ENCODE results near the gene CHAMP1. TPM values are rescaled to one million over a fixed set of nuclear protein-coding genes. Genes with fewer than 3 reads are reported as not detected.

Gene CHAMP1, protein sequence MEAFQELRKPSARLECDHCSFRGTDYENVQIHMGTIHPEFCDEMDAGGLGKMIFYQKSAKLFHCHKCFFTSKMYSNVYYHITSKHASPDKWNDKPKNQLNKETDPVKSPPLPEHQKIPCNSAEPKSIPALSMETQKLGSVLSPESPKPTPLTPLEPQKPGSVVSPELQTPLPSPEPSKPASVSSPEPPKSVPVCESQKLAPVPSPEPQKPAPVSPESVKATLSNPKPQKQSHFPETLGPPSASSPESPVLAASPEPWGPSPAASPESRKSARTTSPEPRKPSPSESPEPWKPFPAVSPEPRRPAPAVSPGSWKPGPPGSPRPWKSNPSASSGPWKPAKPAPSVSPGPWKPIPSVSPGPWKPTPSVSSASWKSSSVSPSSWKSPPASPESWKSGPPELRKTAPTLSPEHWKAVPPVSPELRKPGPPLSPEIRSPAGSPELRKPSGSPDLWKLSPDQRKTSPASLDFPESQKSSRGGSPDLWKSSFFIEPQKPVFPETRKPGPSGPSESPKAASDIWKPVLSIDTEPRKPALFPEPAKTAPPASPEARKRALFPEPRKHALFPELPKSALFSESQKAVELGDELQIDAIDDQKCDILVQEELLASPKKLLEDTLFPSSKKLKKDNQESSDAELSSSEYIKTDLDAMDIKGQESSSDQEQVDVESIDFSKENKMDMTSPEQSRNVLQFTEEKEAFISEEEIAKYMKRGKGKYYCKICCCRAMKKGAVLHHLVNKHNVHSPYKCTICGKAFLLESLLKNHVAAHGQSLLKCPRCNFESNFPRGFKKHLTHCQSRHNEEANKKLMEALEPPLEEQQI
- 24.0 and 35.7 TPM in 2 replicates for total RNA-seq

DNA sequence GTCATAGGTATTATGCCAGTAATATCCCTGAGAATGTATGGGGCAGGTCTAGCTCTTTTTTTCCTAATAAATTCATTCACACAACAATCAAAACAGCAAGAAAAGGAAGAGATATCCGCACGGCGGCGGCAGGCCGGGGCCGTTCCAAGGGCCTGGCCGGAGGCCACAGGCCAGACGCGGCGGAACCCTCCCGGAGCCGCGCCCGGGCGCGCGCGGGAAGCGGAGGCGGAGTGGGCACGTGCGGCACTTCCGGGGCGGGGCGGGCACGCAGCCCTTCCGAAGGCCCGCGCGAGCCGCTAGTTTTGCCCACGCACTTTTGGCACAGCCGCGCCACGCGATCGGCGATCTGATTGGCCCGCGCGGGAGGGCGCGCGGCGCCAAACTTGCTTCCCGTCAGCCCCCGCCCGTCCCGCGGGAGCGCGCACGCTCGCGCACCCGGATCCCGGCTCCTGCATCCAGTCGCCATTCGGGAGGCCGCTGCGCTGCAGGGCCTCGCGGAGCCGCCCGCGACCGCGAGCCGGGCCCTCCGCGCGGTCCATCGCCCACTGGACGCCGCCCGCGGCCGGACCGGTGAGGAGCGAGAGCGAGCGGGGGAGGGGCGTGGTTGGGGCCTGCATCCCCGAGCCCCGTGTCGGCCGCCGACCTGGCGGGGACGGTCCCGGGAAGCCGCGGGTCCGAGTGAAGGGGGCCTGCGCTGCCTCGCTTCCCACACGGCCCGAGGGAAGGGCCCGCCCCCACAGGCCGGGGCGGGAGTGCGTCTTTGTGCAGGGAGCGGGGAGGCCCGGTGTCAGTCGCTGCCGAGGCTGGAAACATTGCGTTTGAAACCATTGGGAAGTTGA, at the start of gene CHAMP1:
Gene CHAMP1 (plus strand): TSS at position 430 of the 839 bp plus-strand sequence. CDS start 9,340 bp downstream, outside the sequence.
- H3K4me3 ChIP-seq (ENCODE audit: low read depth, low read length) = peak within 1 kb of the TSS; percentile 66
- peak; percentile 77 for DNase-seq (ENCODE audit: low read depth)
- TF ChIP-seq, protein P1, sequence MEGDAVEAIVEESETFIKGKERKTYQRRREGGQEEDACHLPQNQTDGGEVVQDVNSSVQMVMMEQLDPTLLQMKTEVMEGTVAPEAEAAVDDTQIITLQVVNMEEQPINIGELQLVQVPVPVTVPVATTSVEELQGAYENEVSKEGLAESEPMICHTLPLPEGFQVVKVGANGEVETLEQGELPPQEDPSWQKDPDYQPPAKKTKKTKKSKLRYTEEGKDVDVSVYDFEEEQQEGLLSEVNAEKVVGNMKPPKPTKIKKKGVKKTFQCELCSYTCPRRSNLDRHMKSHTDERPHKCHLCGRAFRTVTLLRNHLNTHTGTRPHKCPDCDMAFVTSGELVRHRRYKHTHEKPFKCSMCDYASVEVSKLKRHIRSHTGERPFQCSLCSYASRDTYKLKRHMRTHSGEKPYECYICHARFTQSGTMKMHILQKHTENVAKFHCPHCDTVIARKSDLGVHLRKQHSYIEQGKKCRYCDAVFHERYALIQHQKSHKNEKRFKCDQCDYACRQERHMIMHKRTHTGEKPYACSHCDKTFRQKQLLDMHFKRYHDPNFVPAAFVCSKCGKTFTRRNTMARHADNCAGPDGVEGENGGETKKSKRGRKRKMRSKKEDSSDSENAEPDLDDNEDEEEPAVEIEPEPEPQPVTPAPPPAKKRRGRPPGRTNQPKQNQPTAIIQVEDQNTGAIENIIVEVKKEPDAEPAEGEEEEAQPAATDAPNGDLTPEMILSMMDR (IDR thresholded peaks at IDR 0.05; ENCODE audit: insufficient read depth, low read length, poor library complexity, severe bottlenecking) = no peak
- no peaks in the 10 kb centered on the region for H3K36me3 ChIP-seq (ENCODE audit: control insufficient read depth, insufficient read depth, low read length)
- H3K27me3 ChIP-seq (ENCODE audit: control insufficient read depth, insufficient read depth, low read length) = no peaks in the 10 kb centered on the region

DNA sequence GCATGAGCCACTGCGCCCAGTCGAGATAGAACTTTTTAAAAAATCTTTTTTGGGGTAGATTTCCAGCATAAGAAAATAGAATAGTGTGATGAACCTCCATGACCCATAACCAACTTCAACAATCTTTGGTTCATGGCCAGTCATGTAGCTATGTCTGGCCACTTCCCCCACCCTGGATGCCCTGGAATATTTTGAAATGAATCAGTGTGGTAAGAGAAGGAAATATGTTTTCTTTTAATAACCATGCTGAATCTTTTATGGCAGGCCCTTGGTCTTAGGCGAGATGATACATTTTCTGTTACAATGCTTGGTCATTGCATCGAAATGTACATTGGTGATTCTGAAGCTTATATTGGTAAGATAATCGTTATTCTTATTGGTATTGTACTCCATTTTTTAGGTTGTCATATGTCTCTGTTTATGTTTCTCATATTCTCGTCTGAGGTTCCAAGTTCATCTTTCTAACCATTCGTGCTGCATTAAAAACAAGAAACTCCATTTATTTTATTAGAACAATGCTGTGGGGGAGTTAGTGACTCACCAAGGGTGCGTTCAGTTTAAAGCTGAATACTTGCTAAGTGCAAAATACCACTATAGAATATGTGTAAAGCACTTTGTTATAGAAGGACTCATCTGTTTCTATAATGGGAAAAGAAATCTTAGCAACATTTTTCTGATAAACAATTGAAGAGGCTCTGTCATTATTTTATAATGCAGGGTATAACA, 49.3 kb upstream of the CHAMP1 start:
- TF ChIP-seq, protein P1 (IDR thresholded peaks at IDR 0.05; ENCODE audit: insufficient read depth, low read length, poor library complexity, severe bottlenecking) = no peak
- DNase-seq (ENCODE audit: low read depth) = no peak
- Histone ChIP-seq H3K27me3 (ENCODE audit: control insufficient read depth, insufficient read depth, low read length) (no peaks in the 10 kb centered on the region), H3K4me3 (ENCODE audit: low read depth, low read length) (no peak overlapping the region), H3K36me3 (ENCODE audit: control insufficient read depth, insufficient read depth, low read length) (peaks cover 2% of the 10 kb centered on the region)

- TF ChIP-seq, protein P1 (IDR thresholded peaks at IDR 0.05; ENCODE audit: insufficient read depth, low read length, poor library complexity, severe bottlenecking) = no peak
- H3K27me3 ChIP-seq (ENCODE audit: control insufficient read depth, insufficient read depth, low read length) = no peaks in the 10 kb centered on the region
- no peak for DNase-seq (ENCODE audit: low read depth)
- peaks cover 2% of the 10 kb centered on the region for H3K36me3 ChIP-seq (ENCODE audit: control insufficient read depth, insufficient read depth, low read length)
- no peak overlapping the region for H3K4me3 ChIP-seq (ENCODE audit: low read depth, low read length)
These were observed 48.1 kb upstream of the CHAMP1 start for GRCh38 chr13:114266241-114266640.

DNA sequence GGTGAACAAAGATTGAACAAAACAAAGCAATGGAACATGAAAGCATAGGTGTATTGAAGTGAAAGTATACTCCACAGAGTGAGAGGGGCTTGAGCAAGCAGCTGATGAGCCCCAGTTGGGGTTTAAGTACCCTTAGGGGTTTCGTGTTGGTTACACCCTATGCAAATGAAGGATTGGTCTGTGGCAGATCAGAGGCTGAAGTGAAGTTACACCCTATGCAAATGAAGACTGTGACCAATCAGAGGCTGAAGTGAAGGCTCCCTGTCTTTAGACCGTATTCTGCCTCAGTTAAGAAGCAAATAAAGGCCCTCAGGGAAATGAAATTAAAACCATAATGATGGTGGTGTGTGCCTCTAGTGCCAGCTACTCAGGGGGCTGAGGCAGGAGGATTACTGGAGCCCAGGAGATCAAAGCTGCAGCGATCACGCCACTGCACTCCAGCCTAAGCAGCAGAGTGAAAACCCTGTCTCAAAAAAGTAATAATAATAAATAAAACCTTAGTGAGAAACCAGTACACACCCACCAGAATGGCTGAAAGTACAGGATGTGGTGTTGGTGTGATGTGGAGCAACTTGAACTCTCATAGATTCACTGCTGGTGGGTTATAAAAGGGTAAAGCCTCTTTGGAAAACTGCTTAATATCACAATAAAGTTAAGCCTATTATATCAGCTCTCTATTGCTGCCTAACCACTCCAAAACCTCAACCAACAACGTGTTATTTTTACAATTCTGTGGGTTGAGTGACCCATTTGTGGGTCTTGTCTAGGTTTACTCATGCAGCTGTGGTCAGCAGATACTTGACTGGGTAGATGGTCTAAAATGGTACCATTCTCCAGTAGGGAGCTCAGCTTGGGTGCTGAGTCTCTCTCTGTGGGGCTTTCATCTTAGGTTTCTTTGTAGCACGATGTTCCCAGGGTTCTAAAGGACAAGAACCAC, 45.7 kb upstream of the CHAMP1 start:
- Histone ChIP-seq H3K36me3 (ENCODE audit: control insufficient read depth, insufficient read depth, low read length) (peaks cover 1% of the 10 kb centered on the region), H3K27me3 (ENCODE audit: control insufficient read depth, insufficient read depth, low read length) (no peaks in the 10 kb centered on the region), H3K4me3 (ENCODE audit: low read depth, low read length) (no peak overlapping the region)
- TF ChIP-seq, protein P1 (IDR thresholded peaks at IDR 0.05; ENCODE audit: insufficient read depth, low read length, poor library complexity, severe bottlenecking) = no peak
- DNase-seq (ENCODE audit: low read depth) = no peak
